ENCODE measurements around the gene CSTB.

CSTB gene

DNA sequence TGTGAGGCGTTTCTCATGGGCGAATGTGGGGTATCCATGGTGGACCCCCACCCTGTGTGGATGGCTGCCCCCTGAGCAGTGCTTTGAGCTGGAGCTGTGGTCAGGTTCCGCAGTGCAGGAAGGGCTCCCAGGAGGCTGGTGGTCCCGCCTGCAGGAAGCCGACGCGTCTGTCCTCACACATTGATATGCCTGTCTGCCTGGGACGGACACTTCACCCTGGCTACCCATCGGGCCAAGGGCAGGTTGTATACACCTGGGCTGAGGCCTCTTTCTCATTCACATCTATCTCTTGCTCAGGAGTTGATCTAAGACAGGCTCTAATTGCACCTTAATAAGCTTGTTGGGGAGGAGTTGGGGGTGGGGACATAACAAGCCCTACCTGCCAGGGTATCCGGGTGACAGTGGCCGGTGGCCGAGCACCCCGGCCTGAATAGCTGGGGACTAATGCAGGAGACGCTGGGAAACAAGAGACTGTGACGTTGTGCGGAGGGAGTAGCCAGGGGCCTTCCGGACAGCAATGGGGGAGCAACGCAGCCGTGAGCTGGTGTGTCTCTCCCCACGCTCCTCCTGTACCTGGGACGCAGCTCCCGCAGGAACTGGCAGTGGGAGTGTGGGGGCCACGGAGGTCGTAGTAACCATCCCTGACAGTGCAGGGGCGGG is 35.5 kb downstream of the CSTB start:
- TF ChIP-seq, protein P1, sequence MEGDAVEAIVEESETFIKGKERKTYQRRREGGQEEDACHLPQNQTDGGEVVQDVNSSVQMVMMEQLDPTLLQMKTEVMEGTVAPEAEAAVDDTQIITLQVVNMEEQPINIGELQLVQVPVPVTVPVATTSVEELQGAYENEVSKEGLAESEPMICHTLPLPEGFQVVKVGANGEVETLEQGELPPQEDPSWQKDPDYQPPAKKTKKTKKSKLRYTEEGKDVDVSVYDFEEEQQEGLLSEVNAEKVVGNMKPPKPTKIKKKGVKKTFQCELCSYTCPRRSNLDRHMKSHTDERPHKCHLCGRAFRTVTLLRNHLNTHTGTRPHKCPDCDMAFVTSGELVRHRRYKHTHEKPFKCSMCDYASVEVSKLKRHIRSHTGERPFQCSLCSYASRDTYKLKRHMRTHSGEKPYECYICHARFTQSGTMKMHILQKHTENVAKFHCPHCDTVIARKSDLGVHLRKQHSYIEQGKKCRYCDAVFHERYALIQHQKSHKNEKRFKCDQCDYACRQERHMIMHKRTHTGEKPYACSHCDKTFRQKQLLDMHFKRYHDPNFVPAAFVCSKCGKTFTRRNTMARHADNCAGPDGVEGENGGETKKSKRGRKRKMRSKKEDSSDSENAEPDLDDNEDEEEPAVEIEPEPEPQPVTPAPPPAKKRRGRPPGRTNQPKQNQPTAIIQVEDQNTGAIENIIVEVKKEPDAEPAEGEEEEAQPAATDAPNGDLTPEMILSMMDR (IDR thresholded peaks at IDR 0.05; ENCODE audit: low read depth, low read length): no peak
- DNase-seq (ENCODE audit: extremely low read depth, low read depth): no peak

DNA sequence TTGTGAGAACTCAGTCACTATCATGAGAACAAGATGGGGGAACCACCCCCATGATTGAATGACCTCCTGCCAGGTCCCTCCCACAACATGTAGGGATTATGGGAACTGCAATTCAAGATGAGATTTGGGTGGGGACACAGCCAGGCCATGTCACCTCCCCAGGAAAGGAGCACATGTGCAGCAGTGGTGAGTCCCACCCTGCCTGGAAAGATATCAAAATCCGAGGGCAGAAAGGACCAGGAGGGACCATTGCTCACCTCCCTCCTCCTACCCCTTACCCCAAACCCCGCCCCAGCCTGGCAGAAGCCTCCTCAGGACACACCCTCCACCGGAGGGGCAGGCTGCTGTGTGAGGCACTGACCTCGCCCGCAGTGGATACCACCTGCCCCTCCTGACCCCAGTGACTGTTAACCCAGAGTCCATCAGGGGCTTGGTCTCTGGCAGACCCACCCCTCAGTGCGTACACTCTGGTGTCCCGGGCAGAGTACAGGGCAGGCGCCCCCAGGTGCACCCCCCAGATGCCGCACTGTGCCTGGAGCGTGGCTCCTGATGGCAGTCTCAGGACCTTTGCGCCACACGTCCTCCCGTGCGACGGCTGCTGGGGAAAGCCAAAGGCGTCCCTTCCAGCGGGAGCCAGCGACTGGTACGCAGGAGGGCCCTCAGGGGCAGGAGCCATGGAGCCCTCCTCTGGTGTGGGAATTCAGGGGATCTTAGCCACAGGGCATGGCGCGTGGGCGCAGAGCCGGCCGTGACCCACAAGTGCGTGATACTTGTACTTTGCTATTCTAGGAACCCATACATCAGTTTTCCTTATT is 36.3 kb downstream of the CSTB start:
- no peak for DNase-seq (ENCODE audit: extremely low read depth, low read depth)
- TF ChIP-seq, protein P1 (IDR thresholded peaks at IDR 0.05; ENCODE audit: low read depth, low read length): no peak

DNA sequence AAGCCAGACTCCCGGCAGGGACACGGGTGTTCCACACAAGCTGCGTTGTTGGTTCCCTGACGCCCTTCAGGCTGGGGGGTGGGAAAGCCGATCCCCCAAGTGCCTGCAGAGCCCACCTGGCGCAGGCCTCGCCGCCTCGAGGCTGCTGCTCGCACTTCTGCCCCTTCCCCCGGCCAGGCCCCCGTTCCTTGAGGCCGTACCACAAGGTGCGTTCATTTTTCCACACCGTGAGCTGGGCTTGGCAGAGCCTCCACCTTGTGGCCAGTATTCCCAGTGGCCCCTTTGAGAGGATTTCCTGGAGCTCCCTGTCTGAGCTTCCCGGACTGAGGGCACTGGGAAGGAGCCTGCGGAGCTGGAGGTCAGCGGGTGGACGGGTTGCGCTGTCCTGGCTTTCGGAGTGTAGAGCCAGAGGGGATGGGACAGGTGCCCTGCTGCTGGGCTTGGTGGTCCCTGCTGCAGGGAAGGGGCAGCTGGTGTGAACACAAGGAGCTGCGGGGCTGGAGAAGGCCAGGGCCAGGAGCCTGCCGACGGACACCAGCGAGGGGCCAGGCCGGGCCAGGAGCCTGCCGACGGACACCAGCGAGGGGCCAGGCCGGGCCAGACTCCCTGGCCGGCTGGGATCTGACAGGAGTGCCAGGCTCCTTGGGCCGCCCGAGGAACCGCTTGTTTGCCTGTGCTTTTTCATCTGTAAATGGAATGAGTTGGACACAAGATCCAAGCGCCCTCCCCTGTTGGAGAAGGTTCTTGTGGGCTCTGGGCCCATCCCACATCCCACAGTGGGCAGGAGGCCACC is 38.8 kb downstream of the CSTB start:
- no peak for DNase-seq (ENCODE audit: extremely low read depth, low read depth)
- TF ChIP-seq, protein P1 (IDR thresholded peaks at IDR 0.05; ENCODE audit: low read depth, low read length): no peak

DNA sequence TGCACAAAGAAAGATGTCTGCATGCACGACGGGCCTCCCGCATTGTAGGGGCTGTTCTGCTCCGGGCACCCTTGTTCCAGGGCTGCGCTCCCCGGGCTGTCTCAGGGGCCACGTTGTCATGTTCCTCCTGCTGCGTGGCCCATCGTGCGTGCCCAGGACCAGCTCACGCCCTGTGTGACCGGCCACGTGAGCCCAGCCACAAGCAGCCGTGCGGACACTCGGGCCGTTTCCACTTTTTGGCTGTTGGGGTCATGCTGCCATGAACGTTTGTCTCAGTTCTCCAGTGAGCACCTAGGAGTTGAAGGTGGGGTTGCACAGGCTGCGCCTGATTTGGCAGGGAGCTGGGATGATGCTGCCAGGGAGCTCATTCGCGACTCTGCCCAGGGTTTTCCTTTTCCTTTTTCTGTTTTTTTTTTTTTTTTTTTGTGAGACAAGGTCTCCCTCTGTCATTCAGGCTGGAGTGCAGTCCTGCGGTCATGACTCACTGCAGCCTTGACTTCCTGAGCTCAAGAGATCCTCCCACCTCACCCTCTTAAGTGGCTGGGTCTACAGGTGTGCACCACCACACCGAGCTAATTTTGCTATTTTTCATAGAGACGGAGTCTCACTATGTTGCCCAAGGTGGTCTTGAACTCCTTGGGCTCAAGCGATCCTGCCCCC is 39.8 kb downstream of the CSTB start:
- DNase-seq (ENCODE audit: extremely low read depth, low read depth): no peak
- TF ChIP-seq, protein P1 (IDR thresholded peaks at IDR 0.05; ENCODE audit: low read depth, low read length): no peak

DNA sequence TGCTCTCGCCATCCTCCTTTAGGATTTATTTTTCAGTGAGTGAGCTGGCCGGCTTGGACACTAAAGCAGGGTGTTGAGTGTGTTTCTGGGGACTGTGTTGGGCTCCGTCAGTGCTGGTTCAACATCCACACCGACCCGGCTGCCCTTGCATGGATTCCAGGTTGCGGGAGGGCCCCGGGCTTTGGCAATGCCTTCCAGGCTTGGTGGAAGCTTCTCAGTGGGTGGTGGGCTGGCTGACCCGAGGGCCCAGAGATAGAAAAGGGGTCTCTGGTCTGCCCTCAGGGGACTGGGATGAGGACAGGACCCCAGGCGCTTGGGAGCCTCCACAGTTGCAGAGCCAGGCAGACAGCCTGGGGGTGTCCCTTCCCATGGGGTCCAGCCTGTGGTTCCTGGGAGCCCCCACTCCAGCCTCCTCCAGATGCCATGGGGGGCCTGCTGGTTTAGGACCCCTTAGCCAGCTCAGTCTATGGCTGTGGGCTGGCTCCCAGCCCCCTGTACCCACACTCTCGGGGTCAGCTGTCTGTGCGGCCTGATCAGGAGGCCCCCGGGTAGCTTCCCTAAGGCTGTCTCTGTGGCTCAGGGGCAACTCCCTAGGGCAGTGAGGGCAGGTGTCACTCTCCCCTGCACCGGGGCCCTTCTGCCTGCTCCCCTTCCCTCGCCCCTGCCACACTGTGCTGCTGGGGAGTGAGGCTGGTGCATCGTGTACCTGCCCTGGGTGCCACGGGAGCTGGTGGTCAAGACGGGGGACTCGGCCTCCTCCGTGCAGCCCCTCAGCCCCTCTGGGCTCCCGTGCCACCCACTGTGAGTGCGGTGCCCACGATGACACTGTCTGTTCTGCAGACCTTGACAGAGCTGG is 40.6 kb downstream of the CSTB start:
- TF ChIP-seq, protein P1 (IDR thresholded peaks at IDR 0.05; ENCODE audit: low read depth, low read length): no peak
- no peak for DNase-seq (ENCODE audit: extremely low read depth, low read depth)

DNA sequence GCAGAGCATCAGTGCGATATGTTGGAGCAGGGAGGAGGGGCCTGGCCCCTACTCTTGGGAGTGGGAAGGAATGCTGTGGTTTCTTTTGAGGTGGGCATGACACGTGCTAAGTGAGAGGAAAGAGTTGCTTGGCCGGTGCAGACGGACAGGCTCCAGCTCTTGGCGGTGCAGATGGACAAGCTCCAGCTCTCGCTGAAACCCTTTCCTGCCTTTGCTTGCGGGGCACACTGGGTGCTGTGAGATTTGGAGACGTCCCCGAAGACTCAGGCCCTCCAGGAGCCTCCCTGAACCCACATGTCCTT is 41.2 kb downstream of the CSTB start:
- TF ChIP-seq, protein P1 (IDR thresholded peaks at IDR 0.05; ENCODE audit: low read depth, low read length): no peak
- no peak for DNase-seq (ENCODE audit: extremely low read depth, low read depth)
